WTC11 (cell line): Measurements from ENCODE around the gene KCNE2.
"Not testable (repeated sequence)": the region's sequence is repeated elsewhere in the genome, so short reads cannot be mapped to it uniquely, and the experiment has no call there.

ENCODE experiments used
- ATF2 ChIP-seq: sonication (generic); formaldehyde crosslinking; IDR thresholded peaks from 2 replicates; pipeline ENCODE4 v1.8.1; 2022; ENCODE audit warnings: low read depth, missing genetic modification reagents, borderline replicate concordance
- CREB1 ChIP-seq: sonication (generic); formaldehyde crosslinking; IDR thresholded peaks from 2 replicates; pipeline ENCODE4 v1.8.0; 2023; ENCODE audit warnings: mild to moderate bottlenecking, missing genetic modification reagents
- CTCF ChIP-seq: fragments of 200-600 bp; IDR thresholded peaks from 2 replicates; pipeline ENCODE4 v1.8.0; 2022; ENCODE audit warnings: antibody characterized with exemption
- E2F4 ChIP-seq: sonication (generic); formaldehyde crosslinking; IDR thresholded peaks from 2 replicates; pipeline ENCODE4 v1.8.1; 2022; ENCODE audit warnings: low read depth, mild to moderate bottlenecking, moderate library complexity, missing genetic modification reagents, borderline replicate concordance
- HMGXB4 ChIP-seq: sonication (generic); formaldehyde crosslinking; IDR thresholded peaks from 2 replicates; pipeline ENCODE4 v1.8.1; 2023; ENCODE audit warnings: mild to moderate bottlenecking, moderate library complexity, missing genetic modification reagents
- USF2 ChIP-seq: sonication (generic); formaldehyde crosslinking; IDR thresholded peaks from 2 replicates; pipeline ENCODE4 v1.8.1; 2023; ENCODE audit warnings: mild to moderate bottlenecking, missing genetic modification reagents, moderate library complexity

- not testable (repeated sequence) for TF ChIP-seq CTCF; USF2 (CRISPR knock-in tag); HMGXB4; E2F4 (CRISPR knock-in tag); CREB1 (CRISPR knock-in tag); ATF2 (CRISPR knock-in tag)
Observed at GRCh38 chr21:34400522-34400921, 36.7 kb downstream of the KCNE2 start.
